GM23338 (cell line): ENCODE measurements around the gene PPARD.

Experiments used
- CREB1 ChIP-seq: fragments of 250-450 bp; sonication (Bioruptor Pico); IDR thresholded peaks from 2 replicates; pipeline ENCODE4 v1.5.0; 2020; ENCODE audit warnings: low read depth, mild to moderate bottlenecking, moderate library complexity
- EZH2 ChIP-seq: fragments of 200-600 bp; sonication (generic); IDR thresholded peaks from one replicate; pipeline ENCODE4 v1.8.0; 2017; ENCODE audit warnings: antibody characterized with exemption, mild to moderate bottlenecking, low read depth; ENCODE audit not compliant: unreplicated experiment
- JUNB ChIP-seq: IDR thresholded peaks from one replicate; pipeline ENCODE4 v1.6.1; 2016; ENCODE audit warnings: antibody characterized with exemption; ENCODE audit not compliant: unreplicated experiment
- POLR2AphosphoS5 ChIP-seq: IDR thresholded peaks from 2 replicates; pipeline ENCODE4 v1.6.1; 2016; ENCODE audit warnings: antibody characterized with exemption, low read depth
- TF ChIP-seq, protein P1 (sequence below), 2 experiments: fragments of 200-600 bp in 1 of 2; sonication (generic) in 1 of 2; conservative IDR thresholded peaks; 2 replicates each; pipeline versions ENCODE4 v1.5.1 to v1.6.1; 2016 to 2017; ENCODE audit warnings: antibody characterized with exemption in 2 of 2, low read depth in 2 of 2, mild to moderate bottlenecking in 2 of 2, moderate library complexity in 1 of 2
- TF ChIP-seq, protein P2 (sequence below): IDR thresholded peaks from one replicate; pipeline ENCODE4 v1.6.1; 2018; ENCODE audit warnings: antibody characterized with exemption; ENCODE audit not compliant: unreplicated experiment

DNA sequence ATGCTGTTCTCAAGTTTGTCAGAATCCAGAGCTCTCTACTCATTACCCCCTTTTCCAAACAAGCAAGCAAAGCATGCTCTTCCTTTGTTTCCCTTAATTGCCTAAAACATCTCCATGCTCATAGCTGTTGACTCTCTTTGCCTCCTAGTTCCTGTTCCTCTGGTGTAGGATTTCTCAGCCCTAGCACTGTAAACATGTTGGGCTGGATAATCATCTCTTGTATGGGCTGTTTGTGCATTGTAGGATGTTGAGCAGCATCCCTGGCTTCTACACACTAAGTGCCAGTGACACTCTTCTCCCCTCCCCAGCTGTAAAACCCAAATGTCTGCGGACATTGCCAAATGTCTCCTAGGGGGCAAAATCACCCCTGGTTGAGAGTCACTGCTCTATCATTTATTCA is 14.0 kb downstream of the PPARD start:
- TF ChIP-seq, protein P1, sequence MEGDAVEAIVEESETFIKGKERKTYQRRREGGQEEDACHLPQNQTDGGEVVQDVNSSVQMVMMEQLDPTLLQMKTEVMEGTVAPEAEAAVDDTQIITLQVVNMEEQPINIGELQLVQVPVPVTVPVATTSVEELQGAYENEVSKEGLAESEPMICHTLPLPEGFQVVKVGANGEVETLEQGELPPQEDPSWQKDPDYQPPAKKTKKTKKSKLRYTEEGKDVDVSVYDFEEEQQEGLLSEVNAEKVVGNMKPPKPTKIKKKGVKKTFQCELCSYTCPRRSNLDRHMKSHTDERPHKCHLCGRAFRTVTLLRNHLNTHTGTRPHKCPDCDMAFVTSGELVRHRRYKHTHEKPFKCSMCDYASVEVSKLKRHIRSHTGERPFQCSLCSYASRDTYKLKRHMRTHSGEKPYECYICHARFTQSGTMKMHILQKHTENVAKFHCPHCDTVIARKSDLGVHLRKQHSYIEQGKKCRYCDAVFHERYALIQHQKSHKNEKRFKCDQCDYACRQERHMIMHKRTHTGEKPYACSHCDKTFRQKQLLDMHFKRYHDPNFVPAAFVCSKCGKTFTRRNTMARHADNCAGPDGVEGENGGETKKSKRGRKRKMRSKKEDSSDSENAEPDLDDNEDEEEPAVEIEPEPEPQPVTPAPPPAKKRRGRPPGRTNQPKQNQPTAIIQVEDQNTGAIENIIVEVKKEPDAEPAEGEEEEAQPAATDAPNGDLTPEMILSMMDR (conservative IDR thresholded peaks at IDR 0.05; ENCODE audit: low read depth in 2 of 2): no peak
- TF ChIP-seq EZH2 (no peak), POLR2AphosphoS5 (no peak), JUNB (no peak), CREB1 (CRISPR knock-in tag) (no peak)
- TF ChIP-seq, protein P2, sequence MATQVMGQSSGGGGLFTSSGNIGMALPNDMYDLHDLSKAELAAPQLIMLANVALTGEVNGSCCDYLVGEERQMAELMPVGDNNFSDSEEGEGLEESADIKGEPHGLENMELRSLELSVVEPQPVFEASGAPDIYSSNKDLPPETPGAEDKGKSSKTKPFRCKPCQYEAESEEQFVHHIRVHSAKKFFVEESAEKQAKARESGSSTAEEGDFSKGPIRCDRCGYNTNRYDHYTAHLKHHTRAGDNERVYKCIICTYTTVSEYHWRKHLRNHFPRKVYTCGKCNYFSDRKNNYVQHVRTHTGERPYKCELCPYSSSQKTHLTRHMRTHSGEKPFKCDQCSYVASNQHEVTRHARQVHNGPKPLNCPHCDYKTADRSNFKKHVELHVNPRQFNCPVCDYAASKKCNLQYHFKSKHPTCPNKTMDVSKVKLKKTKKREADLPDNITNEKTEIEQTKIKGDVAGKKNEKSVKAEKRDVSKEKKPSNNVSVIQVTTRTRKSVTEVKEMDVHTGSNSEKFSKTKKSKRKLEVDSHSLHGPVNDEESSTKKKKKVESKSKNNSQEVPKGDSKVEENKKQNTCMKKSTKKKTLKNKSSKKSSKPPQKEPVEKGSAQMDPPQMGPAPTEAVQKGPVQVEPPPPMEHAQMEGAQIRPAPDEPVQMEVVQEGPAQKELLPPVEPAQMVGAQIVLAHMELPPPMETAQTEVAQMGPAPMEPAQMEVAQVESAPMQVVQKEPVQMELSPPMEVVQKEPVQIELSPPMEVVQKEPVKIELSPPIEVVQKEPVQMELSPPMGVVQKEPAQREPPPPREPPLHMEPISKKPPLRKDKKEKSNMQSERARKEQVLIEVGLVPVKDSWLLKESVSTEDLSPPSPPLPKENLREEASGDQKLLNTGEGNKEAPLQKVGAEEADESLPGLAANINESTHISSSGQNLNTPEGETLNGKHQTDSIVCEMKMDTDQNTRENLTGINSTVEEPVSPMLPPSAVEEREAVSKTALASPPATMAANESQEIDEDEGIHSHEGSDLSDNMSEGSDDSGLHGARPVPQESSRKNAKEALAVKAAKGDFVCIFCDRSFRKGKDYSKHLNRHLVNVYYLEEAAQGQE: no peak
